DOHH2 (cell line): Measurements from ENCODE around the gene ABLIM2.

Experiments
- H3F3A ChIP-seq: fragments of 200-600 bp; sonication (generic), shearing (Covaris generic); 2 replicates; pipeline ENCODE4 v1.6.0; 2016; ENCODE audit warnings: antibody characterized with exemption, mild to moderate bottlenecking; ENCODE audit not compliant: control insufficient read depth, insufficient read depth
- H3K27ac ChIP-seq: fragments of 200-600 bp; sonication (generic); 2 replicates; pipeline ENCODE4 v1.5.1; 2014; ENCODE audit warnings: low read depth, mild to moderate bottlenecking, low read length, moderate library complexity
- H3K27me3 ChIP-seq: fragments of 200-600 bp; sonication (generic); 2 replicates; pipeline ENCODE4 v1.6.1; 2014; ENCODE audit warnings: mild to moderate bottlenecking, low read length, mixed read lengths; ENCODE audit not compliant: control insufficient read depth
- H3K36me3 ChIP-seq: fragments of 200-600 bp; sonication (generic); 2 replicates; pipeline ENCODE4 v1.6.1; 2014; ENCODE audit warnings: mild to moderate bottlenecking, low read length, moderate library complexity, mixed read lengths; ENCODE audit not compliant: control insufficient read depth
- H3K4me1 ChIP-seq: fragments of 200-600 bp; sonication (generic); 2 replicates; pipeline ENCODE4 v1.6.1; 2014; ENCODE audit warnings: mild to moderate bottlenecking, low read length, mixed read lengths; ENCODE audit not compliant: control insufficient read depth
- H3K4me2 ChIP-seq: fragments of 200-600 bp; sonication (generic); 2 replicates; pipeline ENCODE4 v1.6.0; 2014; ENCODE audit warnings: mild to moderate bottlenecking, low read length, moderate library complexity
- H3K4me3 ChIP-seq: fragments of 200-600 bp; sonication (generic); 2 replicates; pipeline ENCODE4 v1.5.1; 2014; ENCODE audit warnings: mild to moderate bottlenecking, low read length, mixed read lengths
- H3K79me2 ChIP-seq: fragments of 200-600 bp; sonication (generic); 2 replicates; pipeline ENCODE4 v1.6.1; 2014; ENCODE audit warnings: mild to moderate bottlenecking, low read length, mixed read lengths; ENCODE audit not compliant: control insufficient read depth
- H3K9me2 ChIP-seq: fragments of 200-600 bp; sonication (generic); replicated peaks from 2 replicates; pipeline ENCODE4 v1.6.1; 2014; ENCODE audit warnings: mild to moderate bottlenecking, low read length, mixed read lengths; ENCODE audit not compliant: control insufficient read depth
- H3K9me3 ChIP-seq: fragments of 200-600 bp; sonication (generic); 2 replicates; pipeline ENCODE4 v1.6.1; 2014; ENCODE audit warnings: antibody characterized with exemption, low read length, mixed read lengths; ENCODE audit not compliant: control insufficient read depth, insufficient read depth
- H4K20me1 ChIP-seq: fragments of 200-600 bp; sonication (generic); 2 replicates; pipeline ENCODE4 v1.6.0; 2014; ENCODE audit warnings: low read depth, mild to moderate bottlenecking, antibody characterized with exemption, low read length, moderate library complexity; ENCODE audit not compliant: control insufficient read depth, insufficient read depth
- EZH2phosphoT487 ChIP-seq: fragments of 200-600 bp; sonication (generic); IDR thresholded peaks from 2 replicates; pipeline ENCODE4 v1.6.1; 2017; ENCODE audit warnings: borderline replicate concordance, mild to moderate bottlenecking, antibody characterized with exemption, low read length, moderate library complexity, mixed read lengths
- TF ChIP-seq, protein P1 (sequence below): fragments of 200-600 bp; sonication (generic); IDR thresholded peaks from one replicate; pipeline ENCODE4 v1.5.1; 2014; ENCODE audit warnings: antibody characterized with exemption, mild to moderate bottlenecking, low read depth, low read length; ENCODE audit not compliant: poor library complexity, severe bottlenecking

ABLIM2 gene

GRCh38 chr4:8037150-8037769, 121.4 kb downstream of the ABLIM2 start:
- no peaks in the 10 kb centered on the region for H3K9me3 ChIP-seq
- H3K27me3 ChIP-seq, result no peaks in the 10 kb centered on the region
- no peaks in the 10 kb centered on the region for H3K9me2 ChIP-seq
- no peaks in the 10 kb centered on the region for H4K20me1 ChIP-seq
- H3K4me3 ChIP-seq, result no peak overlapping the region
- H3K36me3 ChIP-seq, result no peaks in the 10 kb centered on the region
- no peaks in the 10 kb centered on the region for H3K79me2 ChIP-seq
- no peak overlapping the region for H3K27ac ChIP-seq
- no peaks in the 10 kb centered on the region for H3F3A ChIP-seq
- no peak overlapping the region for H3K4me2 ChIP-seq
- no peaks in the 10 kb centered on the region for H3K4me1 ChIP-seq
- TF ChIP-seq, protein P1, sequence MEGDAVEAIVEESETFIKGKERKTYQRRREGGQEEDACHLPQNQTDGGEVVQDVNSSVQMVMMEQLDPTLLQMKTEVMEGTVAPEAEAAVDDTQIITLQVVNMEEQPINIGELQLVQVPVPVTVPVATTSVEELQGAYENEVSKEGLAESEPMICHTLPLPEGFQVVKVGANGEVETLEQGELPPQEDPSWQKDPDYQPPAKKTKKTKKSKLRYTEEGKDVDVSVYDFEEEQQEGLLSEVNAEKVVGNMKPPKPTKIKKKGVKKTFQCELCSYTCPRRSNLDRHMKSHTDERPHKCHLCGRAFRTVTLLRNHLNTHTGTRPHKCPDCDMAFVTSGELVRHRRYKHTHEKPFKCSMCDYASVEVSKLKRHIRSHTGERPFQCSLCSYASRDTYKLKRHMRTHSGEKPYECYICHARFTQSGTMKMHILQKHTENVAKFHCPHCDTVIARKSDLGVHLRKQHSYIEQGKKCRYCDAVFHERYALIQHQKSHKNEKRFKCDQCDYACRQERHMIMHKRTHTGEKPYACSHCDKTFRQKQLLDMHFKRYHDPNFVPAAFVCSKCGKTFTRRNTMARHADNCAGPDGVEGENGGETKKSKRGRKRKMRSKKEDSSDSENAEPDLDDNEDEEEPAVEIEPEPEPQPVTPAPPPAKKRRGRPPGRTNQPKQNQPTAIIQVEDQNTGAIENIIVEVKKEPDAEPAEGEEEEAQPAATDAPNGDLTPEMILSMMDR, result no peak
- TF ChIP-seq EZH2phosphoT487, result no peak

DNA sequence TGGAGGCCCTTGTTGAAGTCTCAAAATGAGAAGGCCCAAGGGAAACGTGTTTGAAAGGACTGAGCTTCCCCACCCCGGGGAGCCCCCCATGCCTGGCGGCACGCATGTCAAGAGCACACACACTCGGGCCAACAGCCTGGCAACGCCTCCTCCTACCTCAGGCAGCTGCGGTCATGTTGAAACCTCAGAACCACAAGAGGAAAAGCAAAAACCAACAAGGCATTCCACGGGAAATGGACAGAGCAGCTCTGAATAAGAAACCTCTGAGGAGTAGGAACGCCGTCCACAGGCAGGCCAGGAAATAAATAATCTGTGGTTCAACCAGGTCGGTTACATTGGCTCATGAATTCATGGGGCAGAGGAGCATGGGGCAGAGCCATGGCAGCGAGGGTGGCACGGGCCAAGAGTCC, 123.2 kb downstream of the ABLIM2 start:
- Histone ChIP-seq H3K36me3 (no peaks in the 10 kb centered on the region), H3K4me3 (no peak overlapping the region), H4K20me1 (no peaks in the 10 kb centered on the region), H3K4me1 (no peaks in the 10 kb centered on the region), H3K9me3 (no peaks in the 10 kb centered on the region), H3K4me2 (no peak overlapping the region), H3K27me3 (no peaks in the 10 kb centered on the region), H3K9me2 (no peaks in the 10 kb centered on the region), H3K79me2 (no peaks in the 10 kb centered on the region), H3F3A (no peaks in the 10 kb centered on the region), H3K27ac (no peak overlapping the region)
- TF ChIP-seq, protein P1, result no peak
- no peak for TF ChIP-seq EZH2phosphoT487

DNA sequence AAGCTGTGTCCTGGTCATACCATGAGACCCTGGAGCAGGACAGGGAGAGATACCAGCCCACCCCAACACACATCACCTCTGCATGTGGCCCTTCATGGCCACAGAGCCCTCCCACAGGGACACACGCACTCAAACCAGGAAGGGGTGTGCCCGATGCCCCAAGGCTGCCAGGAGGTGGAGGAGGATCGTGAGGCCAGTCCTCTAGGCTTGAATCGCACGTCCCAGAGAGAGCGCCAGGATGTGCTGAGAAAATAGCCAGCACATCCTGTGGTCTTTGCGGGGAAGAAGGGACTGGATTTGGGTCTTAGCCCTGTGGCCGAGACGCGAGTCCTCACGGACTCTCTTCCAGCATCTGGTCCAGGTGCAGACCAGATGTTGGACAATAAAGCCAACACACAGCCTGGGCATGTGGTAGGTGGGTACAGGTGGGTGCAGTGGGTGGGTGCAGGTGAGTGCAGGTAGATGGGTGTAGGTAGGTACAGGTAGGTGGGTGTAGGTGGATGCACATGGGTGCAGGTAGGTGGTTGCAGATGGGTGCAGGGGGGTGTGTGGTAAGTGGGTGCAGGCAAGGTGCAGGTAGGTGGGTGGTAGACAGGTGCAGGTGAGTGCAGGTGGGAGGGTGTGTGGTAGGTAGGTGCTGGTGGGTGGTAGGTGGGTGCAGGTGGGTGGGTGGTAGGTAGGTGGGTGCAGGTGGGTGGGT, 124.6 kb downstream of the ABLIM2 start:
- H3K27me3 ChIP-seq, result no peaks in the 10 kb centered on the region
- H3K36me3 ChIP-seq, result no peaks in the 10 kb centered on the region
- H3K79me2 ChIP-seq, result no peaks in the 10 kb centered on the region
- H3F3A ChIP-seq, result no peaks in the 10 kb centered on the region
- H3K9me2 ChIP-seq, result no peaks in the 10 kb centered on the region
- H4K20me1 ChIP-seq, result no peaks in the 10 kb centered on the region
- TF ChIP-seq, protein P1, result no peak
- no peak overlapping the region for H3K27ac ChIP-seq
- no peaks in the 10 kb centered on the region for H3K4me1 ChIP-seq
- no peak overlapping the region for H3K4me3 ChIP-seq
- no peak overlapping the region for H3K4me2 ChIP-seq
- H3K9me3 ChIP-seq, result no peaks in the 10 kb centered on the region
